Astrocyte (in vitro differentiated cells and primary cell): ENCODE data around the gene CAMK2N1.

Source experiments
- EZH2 ChIP-seq: IDR thresholded peaks from 2 replicates; pipeline ENCODE4 v1.6.1; 2012; ENCODE audit warnings: mild to moderate bottlenecking, low read length, inconsistent platforms; ENCODE audit not compliant: insufficient read depth
- TF ChIP-seq, protein P1 (sequence below): IDR thresholded peaks from 2 replicates; pipeline ENCODE4 v1.5.1; 2011; ENCODE audit warnings: low read depth, mild to moderate bottlenecking, inconsistent platforms, low read length, moderate library complexity; ENCODE audit not compliant: insufficient read depth

- no peak for TF ChIP-seq EZH2
- TF ChIP-seq, protein P1, sequence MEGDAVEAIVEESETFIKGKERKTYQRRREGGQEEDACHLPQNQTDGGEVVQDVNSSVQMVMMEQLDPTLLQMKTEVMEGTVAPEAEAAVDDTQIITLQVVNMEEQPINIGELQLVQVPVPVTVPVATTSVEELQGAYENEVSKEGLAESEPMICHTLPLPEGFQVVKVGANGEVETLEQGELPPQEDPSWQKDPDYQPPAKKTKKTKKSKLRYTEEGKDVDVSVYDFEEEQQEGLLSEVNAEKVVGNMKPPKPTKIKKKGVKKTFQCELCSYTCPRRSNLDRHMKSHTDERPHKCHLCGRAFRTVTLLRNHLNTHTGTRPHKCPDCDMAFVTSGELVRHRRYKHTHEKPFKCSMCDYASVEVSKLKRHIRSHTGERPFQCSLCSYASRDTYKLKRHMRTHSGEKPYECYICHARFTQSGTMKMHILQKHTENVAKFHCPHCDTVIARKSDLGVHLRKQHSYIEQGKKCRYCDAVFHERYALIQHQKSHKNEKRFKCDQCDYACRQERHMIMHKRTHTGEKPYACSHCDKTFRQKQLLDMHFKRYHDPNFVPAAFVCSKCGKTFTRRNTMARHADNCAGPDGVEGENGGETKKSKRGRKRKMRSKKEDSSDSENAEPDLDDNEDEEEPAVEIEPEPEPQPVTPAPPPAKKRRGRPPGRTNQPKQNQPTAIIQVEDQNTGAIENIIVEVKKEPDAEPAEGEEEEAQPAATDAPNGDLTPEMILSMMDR, result no peak
These were observed at the start of gene CAMK2N1 for GRCh38 chr1:20485527-20486456.
